Stimulated activated CD4-positive, alpha-beta T cell treated with anti-CD3 and anti-CD28 coated beads, Interleukin-1b, Interleukin-23, amount 100 ng/mL, for 1 hour (primary cell): ENCODE results near the gene LIMCH1.

Source experiments
- DNase-seq, 2 donors: peaks; one replicate each; pipeline ENCODE4 v3.0.0-alpha.2; 2020; ENCODE audit warnings: low read depth in 2 of 2

LIMCH1 gene

DNA sequence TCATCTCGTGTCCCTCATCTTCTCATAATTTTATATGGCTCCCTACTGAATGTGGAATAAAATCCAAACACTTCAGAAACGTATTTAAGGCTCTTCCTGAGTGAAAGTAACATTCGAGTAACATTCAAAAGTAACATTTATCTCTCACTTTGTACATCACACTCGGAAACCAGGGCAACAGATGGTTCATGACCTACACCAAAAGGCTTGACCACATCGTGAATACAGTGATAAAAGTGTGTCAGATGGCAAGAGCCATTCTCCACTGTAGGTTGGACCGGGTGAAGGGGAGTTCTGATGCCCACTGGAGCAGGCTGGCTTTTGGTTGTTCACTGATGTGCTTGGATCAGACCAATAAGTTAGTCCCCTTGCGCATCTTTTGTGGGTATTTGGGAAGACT, 5.6 kb upstream of the LIMCH1 start:
- no peak for DNase-seq

GRCh38 chr4:41532882-41533281, 5.1 kb upstream of the LIMCH1 start:
- DNase-seq, result no peak

- DNase-seq, result no peak
Observed at GRCh38 chr4:41533680-41534079, 4.3 kb upstream of the LIMCH1 start.

- DNase-seq, result no peak
Observed at GRCh38 chr4:41534404-41534803, 3.6 kb upstream of the LIMCH1 start.

DNA sequence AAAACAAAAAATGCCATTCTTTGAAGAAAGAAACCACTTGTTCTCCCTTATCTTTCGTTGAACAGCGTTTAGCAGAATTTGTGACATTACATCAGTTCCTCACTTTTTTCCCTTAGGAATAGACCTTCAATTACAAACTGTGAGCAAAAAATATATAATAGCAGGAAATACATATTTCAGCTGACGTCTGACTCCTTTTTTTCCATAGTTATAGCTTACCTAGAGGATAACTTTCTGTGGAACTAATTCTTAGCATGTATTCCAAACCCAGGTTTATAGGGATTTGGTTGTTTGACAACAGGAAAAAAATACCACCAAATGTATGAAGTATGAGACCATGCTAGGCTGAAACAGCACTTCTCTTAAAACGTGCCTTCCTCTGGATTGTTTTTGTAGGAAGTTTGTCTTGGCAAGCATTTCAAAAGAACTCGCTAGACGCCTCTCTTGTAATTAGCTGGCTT, 2.0 kb upstream of the LIMCH1 start:
- no peak for DNase-seq

GRCh38 chr4:41537292-41537890, 566 bp upstream of the LIMCH1 start:
- DNase-seq, result no peak

DNA sequence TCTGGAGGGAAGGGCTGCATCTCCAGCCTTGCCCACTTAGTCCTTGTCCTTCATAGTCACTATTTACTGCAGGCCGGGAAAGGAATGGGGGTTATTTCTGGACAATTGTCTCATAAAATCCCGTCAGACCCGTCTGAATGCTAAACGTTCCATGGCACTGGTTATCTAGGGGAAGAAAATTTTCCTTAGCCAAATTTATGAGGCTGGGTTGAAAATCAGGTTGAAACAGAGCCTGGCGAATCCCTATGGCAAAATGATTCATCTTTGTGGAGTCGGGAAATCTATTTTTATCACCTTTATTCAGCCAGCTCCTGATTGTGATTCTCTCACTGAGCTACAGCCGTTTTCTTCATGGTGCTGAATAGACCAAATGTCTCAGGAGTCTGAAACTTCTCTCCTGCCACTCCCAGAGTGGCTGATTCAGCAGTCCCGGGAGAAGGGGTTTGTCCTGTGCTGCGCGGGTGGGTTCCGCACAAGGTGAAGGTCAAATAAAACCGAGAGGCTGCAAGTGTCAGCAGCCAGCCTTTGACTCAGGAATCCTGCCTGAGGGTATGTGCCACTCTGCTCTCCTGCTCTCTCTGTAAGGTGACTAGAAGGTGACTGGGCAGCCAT, 1.0 kb downstream of the LIMCH1 start:
- no peak for DNase-seq

DNA sequence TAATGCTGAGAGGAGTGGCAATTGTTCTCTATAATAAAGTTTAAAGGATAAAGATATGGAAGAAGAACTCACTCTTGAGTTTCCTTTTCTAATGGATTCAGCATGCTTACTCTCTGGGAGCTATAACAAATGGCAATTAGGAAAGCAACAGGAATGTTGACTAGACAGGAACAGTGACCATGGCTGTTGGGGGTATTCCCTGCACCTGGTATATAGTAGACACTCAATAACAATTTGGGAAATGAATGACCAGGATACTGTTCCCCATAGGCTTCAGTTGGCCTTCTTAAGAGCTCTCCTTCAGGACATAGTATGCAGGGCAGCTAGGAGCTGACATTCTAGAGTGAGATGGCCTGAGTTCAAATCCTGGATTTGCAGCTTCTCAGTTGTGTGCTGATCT, 1.8 kb downstream of the LIMCH1 start:
- DNase-seq, result no peak

- DNase-seq, result no peak
Observed at GRCh38 chr4:41540687-41541086, 2.7 kb downstream of the LIMCH1 start.

DNA sequence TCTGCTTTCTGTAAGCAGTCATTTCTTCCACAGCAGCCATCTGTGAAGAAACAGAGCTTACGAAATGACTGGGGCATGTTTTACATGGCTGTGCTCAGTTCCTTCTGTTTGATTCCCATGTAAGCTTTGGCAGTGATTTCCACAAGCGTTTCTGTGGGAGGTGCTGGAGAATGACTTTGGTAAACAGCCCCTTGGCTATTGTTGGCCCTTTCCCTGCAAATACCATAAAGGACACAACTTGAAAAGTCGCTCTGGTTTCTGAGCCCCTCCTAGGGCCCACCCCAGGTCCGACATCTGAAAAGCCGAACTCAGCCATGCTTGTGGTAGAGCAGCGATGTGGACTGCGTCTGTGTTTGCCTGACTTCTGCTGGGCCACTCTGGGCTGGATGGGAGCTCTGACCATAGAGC, 3.7 kb downstream of the LIMCH1 start:
- no peak for DNase-seq

DNA sequence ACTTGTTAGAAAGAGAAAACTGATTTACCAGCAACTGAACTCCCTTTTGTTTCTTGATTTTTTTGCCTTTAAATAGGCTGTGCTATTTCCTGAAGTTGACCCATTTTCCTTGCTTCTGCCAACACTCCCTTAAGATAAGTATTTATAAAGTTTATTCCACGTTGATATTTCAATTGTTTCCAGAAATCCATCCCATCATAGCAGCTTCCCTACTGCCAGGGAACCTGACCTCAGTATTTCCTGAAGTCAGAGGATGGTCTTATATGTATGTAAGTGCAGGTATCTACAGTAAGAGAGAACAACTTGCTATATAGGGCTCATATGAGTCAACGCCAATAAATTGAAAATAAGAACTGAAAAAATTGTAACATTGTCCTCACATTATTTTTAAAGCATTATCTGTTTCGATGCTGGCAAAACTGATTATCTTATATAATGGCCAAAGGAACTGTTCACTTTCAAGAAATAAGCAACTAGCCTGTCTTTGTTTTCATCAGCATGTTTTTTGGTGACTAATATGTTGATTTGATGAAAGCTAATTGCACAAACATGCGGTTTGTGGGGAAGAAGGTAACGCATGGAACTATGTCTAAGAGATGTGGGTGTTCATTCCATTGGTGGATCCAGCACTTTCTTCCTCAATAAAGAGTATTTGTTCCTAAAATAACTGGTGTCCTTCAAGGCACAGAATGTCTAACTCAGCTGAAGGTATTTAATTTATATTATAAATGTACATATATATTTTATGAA, 4.7 kb downstream of the LIMCH1 start:
- DNase-seq, result no peak

DNA sequence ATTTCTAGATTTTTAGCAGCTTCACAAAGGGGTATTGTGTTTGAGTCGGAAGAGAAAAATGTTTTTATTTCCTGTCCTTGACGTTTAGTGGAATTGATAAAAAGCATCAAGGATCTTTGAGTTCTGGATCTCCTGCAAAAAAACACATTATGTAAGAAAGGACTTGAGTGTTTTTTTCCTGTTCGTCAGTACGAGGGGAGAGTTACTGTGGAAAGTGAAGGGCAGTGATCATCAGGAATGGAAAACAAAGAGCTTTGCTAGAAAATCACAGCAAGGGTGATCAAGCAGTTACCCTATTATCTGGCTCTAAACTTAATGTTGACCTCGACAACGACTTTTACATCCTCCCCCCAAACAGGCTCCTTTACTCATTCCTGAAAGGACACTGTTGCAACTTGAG, 7.3 kb downstream of the LIMCH1 start:
- DNase-seq, result no peak

- DNase-seq, result no peak
Observed at GRCh38 chr4:41546638-41547037, 8.7 kb downstream of the LIMCH1 start.

GRCh38 chr4:41548305-41548880, 10.4 kb downstream of the LIMCH1 start:
- DNase-seq, result no peak

DNA sequence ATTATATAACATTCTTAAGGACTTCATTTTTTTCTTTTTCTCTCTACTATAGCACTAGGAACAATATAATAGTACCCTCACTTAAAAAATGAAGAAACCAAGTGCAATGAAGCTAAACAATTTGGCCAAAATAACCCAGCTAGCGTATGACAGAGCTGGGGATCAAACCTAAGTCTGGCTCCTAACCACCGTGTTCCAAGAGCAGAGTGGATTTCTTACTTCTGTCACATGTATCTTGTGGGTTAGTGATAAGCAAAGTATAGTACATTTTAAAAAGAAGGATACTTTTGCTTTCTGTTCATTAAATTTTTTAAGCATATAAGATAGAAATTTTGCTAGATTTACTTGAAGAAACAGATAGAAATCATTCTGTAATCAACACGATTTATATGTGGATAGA, 11.5 kb downstream of the LIMCH1 start:
- DNase-seq, result no peak

- no peak for DNase-seq
Observed at GRCh38 chr4:41550308-41550707, 12.4 kb downstream of the LIMCH1 start.

DNA sequence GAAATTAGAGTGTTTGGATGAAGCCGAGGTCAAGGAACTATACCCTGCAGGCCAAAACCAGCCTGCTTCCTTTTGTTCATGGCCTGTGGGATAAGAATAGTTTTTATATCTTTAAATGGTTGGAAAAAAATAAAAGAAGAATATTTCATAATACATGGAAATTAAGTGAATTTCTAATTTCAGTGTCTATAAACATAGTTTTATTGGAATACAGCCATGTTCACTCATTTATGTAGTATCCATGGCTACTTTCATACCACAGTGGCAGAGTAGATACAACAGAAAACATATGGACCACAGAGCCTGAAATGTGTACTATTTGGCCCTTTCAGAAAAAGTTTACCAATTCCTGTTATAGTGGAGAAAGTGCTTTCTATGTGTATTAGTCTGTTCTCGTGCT, 13.6 kb downstream of the LIMCH1 start:
- no peak for DNase-seq

GRCh38 chr4:41554905-41555304, 16.9 kb downstream of the LIMCH1 start:
- DNase-seq, result no peak

GRCh38 chr4:41556526-41556925, 18.6 kb downstream of the LIMCH1 start:
- no peak for DNase-seq

- DNase-seq, result no peak
Observed at GRCh38 chr4:41559940-41560516, 22.1 kb downstream of the LIMCH1 start.

GRCh38 chr4:41561244-41561643, 23.3 kb downstream of the LIMCH1 start:
- no peak for DNase-seq

- no peak for DNase-seq
Observed at GRCh38 chr4:41567186-41567585, 29.2 kb downstream of the LIMCH1 start.
